ENCODE data around the gene NTRK3.

NTRK3 gene

DNA sequence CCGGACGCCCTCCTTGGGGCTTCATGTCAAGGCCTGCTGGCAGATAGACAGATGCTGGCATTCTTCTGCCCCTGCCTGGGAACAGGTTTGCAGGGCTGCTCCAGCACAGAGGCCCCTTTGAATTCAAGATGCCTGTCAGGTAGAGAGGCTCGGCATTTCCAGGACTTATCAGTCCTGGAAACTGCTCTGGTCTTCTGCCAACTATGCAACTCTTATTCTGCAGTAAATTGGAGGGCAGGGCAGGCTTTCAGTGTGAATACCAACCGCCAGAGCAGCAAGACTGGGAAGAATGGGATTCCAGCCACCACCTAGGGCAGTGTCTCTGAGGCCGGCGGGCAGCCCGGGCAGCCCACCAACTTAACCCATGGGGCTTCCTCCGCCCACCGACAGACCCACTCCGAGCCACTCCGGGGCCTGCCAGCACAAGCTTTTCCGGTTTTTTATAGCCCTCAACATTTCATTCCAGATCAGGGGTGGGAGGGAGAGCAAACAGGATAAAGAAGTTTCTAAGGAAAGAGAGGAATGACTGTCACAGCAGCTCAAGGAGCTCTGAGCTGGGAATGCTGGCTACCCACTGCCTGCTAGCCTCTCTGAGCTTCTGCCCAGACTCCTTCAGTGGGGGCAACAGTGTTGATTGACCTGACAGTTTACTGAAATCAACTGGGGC, 140.9 kb downstream of the NTRK3 start:
- no peaks in the 10 kb centered on the region for H3K4me1 ChIP-seq (ENCODE audit: control insufficient read depth in 1 of 2, insufficient read depth in 2 of 2, low read length in 2 of 2)
- H3K27me3 ChIP-seq (ENCODE audit: low read depth, low read length), result no peaks in the 10 kb centered on the region
- no peaks in the 10 kb centered on the region for H3K36me3 ChIP-seq (ENCODE audit: control insufficient read depth in 1 of 2, insufficient read depth in 2 of 2, low read length in 2 of 2)
- no peaks in the 10 kb centered on the region for H3K9me3 ChIP-seq (ENCODE audit: control insufficient read depth in 1 of 2, low read length in 2 of 2)
- H3K27ac ChIP-seq (ENCODE audit: low read length), result no peak overlapping the region
- no peak overlapping the region for H3K4me3 ChIP-seq (ENCODE audit: low read depth in 1 of 2, low read length in 2 of 2)

DNA sequence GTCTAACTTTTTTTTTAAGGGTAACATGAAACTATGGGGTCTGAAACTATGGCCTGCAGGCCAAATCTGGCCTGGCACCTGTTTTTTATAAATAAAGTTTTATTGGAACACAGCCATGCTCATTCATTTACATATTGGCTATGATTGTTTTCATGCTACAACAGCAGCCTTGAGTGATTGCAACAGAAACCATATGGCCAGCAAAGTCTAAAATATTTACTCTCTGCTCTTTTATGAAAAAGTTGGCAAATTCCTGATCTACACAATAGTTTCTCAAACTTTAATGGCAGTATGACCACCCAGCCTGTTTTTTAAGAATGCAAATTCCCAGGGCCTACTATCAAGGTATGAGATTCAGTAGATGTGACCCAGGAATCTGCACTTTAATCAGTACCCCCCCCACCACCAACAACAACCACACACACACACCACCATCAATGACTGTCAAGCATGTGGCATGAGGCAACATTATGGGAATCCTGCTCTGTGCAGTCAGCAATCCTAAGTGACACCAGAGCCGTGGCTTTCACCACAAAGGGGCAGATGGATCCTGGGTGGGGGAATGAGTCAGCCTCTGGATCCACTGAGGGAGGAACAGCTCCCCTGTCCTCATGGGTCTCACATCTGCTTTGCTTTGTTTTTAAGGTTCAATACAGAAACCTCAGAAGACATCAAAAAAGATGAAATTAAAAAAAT, 142.8 kb downstream of the NTRK3 start:
- no peak overlapping the region for H3K4me3 ChIP-seq (ENCODE audit: low read depth in 1 of 2, low read length in 2 of 2)
- H3K9me3 ChIP-seq (ENCODE audit: control insufficient read depth in 1 of 2, low read length in 2 of 2), result no peaks in the 10 kb centered on the region
- H3K27me3 ChIP-seq (ENCODE audit: low read depth, low read length), result no peaks in the 10 kb centered on the region
- H3K36me3 ChIP-seq (ENCODE audit: control insufficient read depth in 1 of 2, insufficient read depth in 2 of 2, low read length in 2 of 2), result no peaks in the 10 kb centered on the region
- H3K27ac ChIP-seq (ENCODE audit: low read length), result no peak overlapping the region
- no peaks in the 10 kb centered on the region for H3K4me1 ChIP-seq (ENCODE audit: control insufficient read depth in 1 of 2, insufficient read depth in 2 of 2, low read length in 2 of 2)

DNA sequence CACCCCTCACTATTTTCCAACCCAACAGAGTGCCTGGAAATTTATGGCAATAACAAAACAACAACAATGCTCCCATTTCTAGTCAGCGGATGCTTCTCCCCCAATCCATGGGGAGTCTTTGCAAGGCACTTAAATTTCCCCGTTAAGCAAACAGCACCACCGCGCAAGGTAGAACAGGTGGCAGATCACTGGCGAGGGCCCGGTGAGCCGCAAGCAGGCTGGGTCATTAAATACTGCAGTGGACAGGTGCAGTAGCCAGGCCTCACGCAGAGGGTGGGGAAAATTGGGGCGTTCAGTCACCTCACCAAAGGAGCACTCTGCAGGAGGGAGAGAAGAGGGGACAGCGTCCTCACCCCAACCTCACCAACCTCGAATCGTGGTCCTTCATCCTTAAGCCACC, 147.5 kb downstream of the NTRK3 start:
- H3K9me3 ChIP-seq (ENCODE audit: control insufficient read depth in 1 of 2, low read length in 2 of 2), result no peaks in the 10 kb centered on the region
- H3K27me3 ChIP-seq (ENCODE audit: low read depth, low read length), result no peaks in the 10 kb centered on the region
- no peak overlapping the region for H3K27ac ChIP-seq (ENCODE audit: low read length)
- H3K36me3 ChIP-seq (ENCODE audit: control insufficient read depth in 1 of 2, insufficient read depth in 2 of 2, low read length in 2 of 2), result no peaks in the 10 kb centered on the region
- H3K4me1 ChIP-seq (ENCODE audit: control insufficient read depth in 1 of 2, insufficient read depth in 2 of 2, low read length in 2 of 2), result no peaks in the 10 kb centered on the region
- H3K4me3 ChIP-seq (ENCODE audit: low read depth in 1 of 2, low read length in 2 of 2), result no peak overlapping the region

DNA sequence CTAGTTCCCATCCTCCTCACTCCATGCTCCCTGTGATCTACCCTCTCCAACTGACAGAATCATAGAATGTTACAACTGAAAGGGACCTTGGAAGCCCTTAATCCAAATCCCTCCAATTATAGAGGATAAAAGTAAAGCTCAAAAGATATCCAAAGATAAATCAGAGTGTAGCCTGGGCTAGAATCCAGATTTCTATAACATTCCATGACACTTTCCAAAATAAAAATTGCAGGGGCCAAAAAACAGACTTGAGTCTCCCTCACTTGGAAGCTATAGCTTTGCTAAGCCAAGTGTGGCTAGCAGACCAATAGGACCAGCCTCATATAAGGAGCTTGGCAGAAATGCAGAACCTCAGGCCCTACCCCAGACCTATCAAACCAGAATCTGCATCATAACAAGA, 148.1 kb downstream of the NTRK3 start:
- Histone ChIP-seq H3K27ac (ENCODE audit: low read length) (no peak overlapping the region), H3K9me3 (ENCODE audit: control insufficient read depth in 1 of 2, low read length in 2 of 2) (no peaks in the 10 kb centered on the region), H3K36me3 (ENCODE audit: control insufficient read depth in 1 of 2, insufficient read depth in 2 of 2, low read length in 2 of 2) (no peaks in the 10 kb centered on the region), H3K4me3 (ENCODE audit: low read depth in 1 of 2, low read length in 2 of 2) (no peak overlapping the region), H3K4me1 (ENCODE audit: control insufficient read depth in 1 of 2, insufficient read depth in 2 of 2, low read length in 2 of 2) (no peaks in the 10 kb centered on the region), H3K27me3 (ENCODE audit: low read depth, low read length) (no peaks in the 10 kb centered on the region)

- no peaks in the 10 kb centered on the region for H3K9me3 ChIP-seq (ENCODE audit: control insufficient read depth in 1 of 2, low read length in 2 of 2)
- H3K4me1 ChIP-seq (ENCODE audit: control insufficient read depth in 1 of 2, insufficient read depth in 2 of 2, low read length in 2 of 2), result no peaks in the 10 kb centered on the region
- H3K36me3 ChIP-seq (ENCODE audit: control insufficient read depth in 1 of 2, insufficient read depth in 2 of 2, low read length in 2 of 2), result no peaks in the 10 kb centered on the region
- H3K4me3 ChIP-seq (ENCODE audit: low read depth in 1 of 2, low read length in 2 of 2), result no peak overlapping the region
- H3K27ac ChIP-seq (ENCODE audit: low read length), result no peak overlapping the region
- H3K27me3 ChIP-seq (ENCODE audit: low read depth, low read length), result no peaks in the 10 kb centered on the region
These were observed 150.5 kb downstream of the NTRK3 start for GRCh38 chr15:88106074-88106473.

- no peaks in the 10 kb centered on the region for H3K9me3 ChIP-seq (ENCODE audit: control insufficient read depth in 1 of 2, low read length in 2 of 2)
- H3K4me1 ChIP-seq (ENCODE audit: control insufficient read depth in 1 of 2, insufficient read depth in 2 of 2, low read length in 2 of 2), result no peaks in the 10 kb centered on the region
- no peak overlapping the region for H3K27ac ChIP-seq (ENCODE audit: low read length)
- no peaks in the 10 kb centered on the region for H3K27me3 ChIP-seq (ENCODE audit: low read depth, low read length)
- no peak overlapping the region for H3K4me3 ChIP-seq (ENCODE audit: low read depth in 1 of 2, low read length in 2 of 2)
- H3K36me3 ChIP-seq (ENCODE audit: control insufficient read depth in 1 of 2, insufficient read depth in 2 of 2, low read length in 2 of 2), result no peaks in the 10 kb centered on the region
These were observed 152.2 kb downstream of the NTRK3 start for GRCh38 chr15:88104357-88104756.

DNA sequence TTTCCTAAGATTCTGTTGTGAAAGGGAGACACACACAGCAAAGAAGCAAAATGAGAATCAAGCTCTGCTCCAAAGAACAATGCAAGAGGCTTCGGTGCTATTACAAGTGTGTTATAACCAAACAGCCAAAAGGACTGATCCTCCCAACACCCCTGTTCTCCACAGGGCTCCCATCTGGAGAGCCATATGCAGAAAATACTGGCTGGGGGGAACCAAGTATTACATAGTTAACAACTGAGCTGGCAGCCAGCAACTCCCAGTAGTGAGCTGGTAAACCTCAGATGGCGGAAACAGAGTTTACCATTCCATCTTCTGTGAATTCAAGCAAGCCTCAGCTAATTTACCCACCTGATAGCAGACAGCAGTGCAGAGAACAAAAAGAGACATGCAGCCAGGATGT, 156.4 kb downstream of the NTRK3 start:
- Histone ChIP-seq H3K36me3 (ENCODE audit: control insufficient read depth in 1 of 2, insufficient read depth in 2 of 2, low read length in 2 of 2) (no peaks in the 10 kb centered on the region), H3K4me3 (ENCODE audit: low read depth in 1 of 2, low read length in 2 of 2) (no peak overlapping the region)

DNA sequence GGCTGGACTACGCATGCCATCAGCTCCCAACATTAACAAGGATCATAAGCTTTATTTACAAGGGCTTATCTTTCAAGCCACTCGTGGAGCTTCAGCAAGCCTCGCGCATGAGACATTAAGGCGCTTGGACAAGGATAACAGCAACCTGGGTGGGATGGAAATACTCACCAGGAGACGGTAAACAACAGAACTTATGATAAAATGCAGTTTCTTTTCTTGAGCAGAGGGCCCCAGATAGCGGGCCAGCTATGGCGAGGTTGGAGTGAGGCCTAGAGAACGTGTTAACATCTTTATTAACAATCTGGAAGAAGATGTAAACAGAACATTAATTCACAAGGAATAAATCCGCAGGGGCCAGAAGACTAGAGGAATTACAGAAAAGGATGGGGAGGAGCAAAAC, 158.2 kb downstream of the NTRK3 start:
- Histone ChIP-seq H3K36me3 (ENCODE audit: control insufficient read depth in 1 of 2, insufficient read depth in 2 of 2, low read length in 2 of 2) (no peaks in the 10 kb centered on the region), H3K27ac (ENCODE audit: low read length) (no peak overlapping the region), H3K4me3 (ENCODE audit: low read depth in 1 of 2, low read length in 2 of 2) (no peak overlapping the region)

More for the DNA sequence above, 156.4 kb downstream of the NTRK3 start:
- Histone ChIP-seq H3K27ac (ENCODE audit: low read length) (no peak overlapping the region), H3K27me3 (ENCODE audit: low read depth, low read length) (no peaks in the 10 kb centered on the region), H3K9me3 (ENCODE audit: control insufficient read depth in 1 of 2, low read length in 2 of 2) (no peaks in the 10 kb centered on the region), H3K4me1 (ENCODE audit: control insufficient read depth in 1 of 2, insufficient read depth in 2 of 2, low read length in 2 of 2) (no peaks in the 10 kb centered on the region)

DNA sequence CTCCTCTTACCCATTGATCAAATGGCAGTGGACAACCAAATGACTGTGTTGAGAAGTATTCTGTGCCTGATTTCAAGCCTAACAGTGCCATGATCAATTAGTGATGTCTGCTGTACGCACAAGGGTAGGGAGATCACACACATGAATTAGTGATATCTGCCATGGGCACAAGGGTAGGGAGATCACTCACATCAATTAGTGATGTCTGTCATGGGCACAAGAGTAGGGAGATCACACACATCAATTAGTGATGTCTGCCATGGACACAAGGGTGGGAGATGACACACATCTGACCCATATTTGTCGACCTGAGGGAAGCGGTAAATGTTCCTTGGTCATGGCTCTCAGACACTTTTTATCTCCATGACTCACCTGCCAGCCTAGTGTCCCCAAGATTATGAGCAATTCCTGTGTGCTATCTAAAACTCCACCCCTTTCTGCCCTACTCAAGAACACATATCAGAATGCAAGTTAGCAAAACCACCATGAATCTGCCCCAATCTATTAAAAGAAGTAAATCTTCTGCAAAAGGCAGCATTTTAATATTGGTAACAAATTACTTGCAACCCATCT, 165.0 kb downstream of the NTRK3 start:
- H3K36me3 ChIP-seq (ENCODE audit: control insufficient read depth in 1 of 2, insufficient read depth in 2 of 2, low read length in 2 of 2), result no peaks in the 10 kb centered on the region
- H3K27ac ChIP-seq (ENCODE audit: low read length), result no peak overlapping the region
- H3K27me3 ChIP-seq (ENCODE audit: low read depth, low read length), result no peaks in the 10 kb centered on the region
- peaks cover 0 to 7% of the 10 kb centered on the region in 2 donors for H3K9me3 ChIP-seq (ENCODE audit: control insufficient read depth in 1 of 2, low read length in 2 of 2)
- H3K4me3 ChIP-seq (ENCODE audit: low read depth in 1 of 2, low read length in 2 of 2), result no peak overlapping the region
- H3K4me1 ChIP-seq (ENCODE audit: control insufficient read depth in 1 of 2, insufficient read depth in 2 of 2, low read length in 2 of 2), result no peaks in the 10 kb centered on the region

More for the DNA sequence above, 158.2 kb downstream of the NTRK3 start:
- Histone ChIP-seq H3K4me1 (ENCODE audit: control insufficient read depth in 1 of 2, insufficient read depth in 2 of 2, low read length in 2 of 2) (no peaks in the 10 kb centered on the region), H3K9me3 (ENCODE audit: control insufficient read depth in 1 of 2, low read length in 2 of 2) (no peaks in the 10 kb centered on the region), H3K27me3 (ENCODE audit: low read depth, low read length) (no peaks in the 10 kb centered on the region)

DNA sequence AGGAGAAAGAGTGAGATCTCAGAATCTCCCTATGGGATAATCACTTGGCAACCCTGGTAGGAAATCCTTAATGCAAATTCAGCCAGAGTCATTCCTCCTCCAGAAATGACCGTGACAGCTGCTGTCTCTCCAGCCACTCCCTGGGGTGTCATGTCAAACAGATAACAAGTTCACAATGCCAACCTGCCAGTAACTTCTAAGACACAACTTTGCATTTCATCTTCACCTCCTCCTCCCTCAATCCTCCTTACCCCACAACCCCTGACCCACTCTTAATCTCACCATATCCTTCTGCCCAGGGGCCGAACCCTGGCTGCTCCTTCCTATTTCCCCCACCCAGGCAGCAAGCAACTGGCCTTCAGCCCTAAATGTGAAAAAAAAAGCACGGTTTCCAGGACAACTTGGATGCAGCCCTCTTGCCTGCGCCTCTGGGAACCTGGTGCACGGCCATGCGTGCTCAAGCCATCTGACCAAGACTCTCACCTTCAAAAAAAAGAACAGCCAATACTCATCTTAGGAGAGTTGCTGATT, 166.0 kb downstream of the NTRK3 start:
- Histone ChIP-seq H3K27me3 (ENCODE audit: low read depth, low read length) (no peaks in the 10 kb centered on the region), H3K9me3 (ENCODE audit: control insufficient read depth in 1 of 2, low read length in 2 of 2) (peaks cover 0 to 7% of the 10 kb centered on the region in 2 donors), H3K36me3 (ENCODE audit: control insufficient read depth in 1 of 2, insufficient read depth in 2 of 2, low read length in 2 of 2) (no peaks in the 10 kb centered on the region), H3K4me3 (ENCODE audit: low read depth in 1 of 2, low read length in 2 of 2) (no peak overlapping the region), H3K27ac (ENCODE audit: low read length) (no peak overlapping the region), H3K4me1 (ENCODE audit: control insufficient read depth in 1 of 2, insufficient read depth in 2 of 2, low read length in 2 of 2) (no peaks in the 10 kb centered on the region)

DNA sequence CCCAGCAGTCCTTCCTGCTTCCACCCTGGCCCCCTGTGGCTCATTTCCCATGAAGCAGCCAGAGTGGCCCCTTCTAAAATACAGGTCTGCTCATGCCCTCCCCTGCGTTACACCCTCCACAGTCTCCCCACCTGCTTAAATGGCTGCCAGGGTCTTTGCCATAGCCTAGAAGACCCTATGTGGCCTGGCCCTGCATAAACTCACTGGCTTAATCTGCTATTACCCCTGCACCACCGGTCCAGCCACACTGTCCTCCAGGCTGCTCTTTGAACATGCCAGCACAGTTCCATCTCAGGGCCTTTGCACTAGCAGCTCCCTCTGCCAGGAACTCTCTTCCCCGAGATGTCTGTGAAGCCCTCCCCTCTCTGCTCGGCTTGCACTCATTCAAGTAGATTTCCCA, 166.8 kb downstream of the NTRK3 start:
- H3K36me3 ChIP-seq (ENCODE audit: control insufficient read depth in 1 of 2, insufficient read depth in 2 of 2, low read length in 2 of 2), result no peaks in the 10 kb centered on the region
- H3K4me3 ChIP-seq (ENCODE audit: low read depth in 1 of 2, low read length in 2 of 2), result no peak overlapping the region
- no peak overlapping the region for H3K27ac ChIP-seq (ENCODE audit: low read length)
- H3K27me3 ChIP-seq (ENCODE audit: low read depth, low read length), result no peaks in the 10 kb centered on the region
- H3K9me3 ChIP-seq (ENCODE audit: control insufficient read depth in 1 of 2, low read length in 2 of 2), result peaks cover 0 to 7% of the 10 kb centered on the region in 2 donors
- H3K4me1 ChIP-seq (ENCODE audit: control insufficient read depth in 1 of 2, insufficient read depth in 2 of 2, low read length in 2 of 2), result no peaks in the 10 kb centered on the region
